GM12878 (cell line): ENCODE measurements around the gene ARIH2.

Source experiments
- CBX5 ChIP-seq: sonication (generic); IDR thresholded peaks from 2 replicates; pipeline ENCODE4 v1.6.1; 2016; ENCODE audit warnings: low read depth, moderate library complexity, mild to moderate bottlenecking, inconsistent platforms
- CREM ChIP-seq: IDR thresholded peaks from 2 replicates; pipeline ENCODE4 v1.6.1; 2014; ENCODE audit warnings: antibody characterized with exemption, low read depth
- CTCF ChIP-seq, 3 experiments: IDR thresholded peaks in 2 of 3; conservative IDR thresholded peaks in 1 of 3; 2 replicates each; pipeline ENCODE4 v1.5.1; 2011; ENCODE audit warnings: low read depth in 3 of 3, low read length in 3 of 3, mild to moderate bottlenecking in 3 of 3, control low read depth in 2 of 3, moderate library complexity in 2 of 3, inconsistent platforms in 1 of 3, mixed read lengths in 1 of 3; ENCODE audit not compliant: control insufficient read depth in 2 of 3, insufficient read depth in 1 of 3; ENCODE audit errors: extremely low read depth in 1 of 3
- EGR1 ChIP-seq, 2 experiments: IDR thresholded peaks; 1 replicate in 1 of 2; 2 replicates in 1 of 2; pipeline ENCODE4 v1.6.1; 2011 to 2012; ENCODE audit warnings: low read depth in 2 of 2, low read length in 2 of 2, borderline replicate concordance in 1 of 2, mild to moderate bottlenecking in 1 of 2, moderate library complexity in 1 of 2
- EP300 ChIP-seq, 2 experiments: fragments of 150-350 bp in 1 of 2; IDR thresholded peaks; 2 replicates each; pipeline ENCODE4 v1.6.1; 2011 to 2012; ENCODE audit warnings: low read depth in 2 of 2, low read length in 2 of 2, borderline replicate concordance in 1 of 2, improper control_type of control experiment in 1 of 2, inconsistent platforms in 1 of 2; ENCODE audit not compliant: control insufficient read depth in 1 of 2
- EZH2 ChIP-seq: IDR thresholded peaks from 2 replicates; pipeline ENCODE4 v1.6.1; 2012; ENCODE audit warnings: low read depth, mild to moderate bottlenecking, control low read depth, inconsistent platforms, low read length, borderline replicate concordance; ENCODE audit not compliant: control insufficient read depth
- KAT2A ChIP-seq: conservative IDR thresholded peaks from 2 replicates; pipeline ENCODE4 v1.6.1; 2011; ENCODE audit warnings: low read depth, low read length; ENCODE audit not compliant: control insufficient read depth
- MYC ChIP-seq: IDR thresholded peaks from 2 replicates; pipeline ENCODE4 v1.6.1; 2011; ENCODE audit warnings: mild to moderate bottlenecking, low read length, moderate library complexity, inconsistent platforms; ENCODE audit not compliant: insufficient read depth, insufficient replicate concordance, insufficient read length, severe bottlenecking
- POLR2A ChIP-seq: IDR thresholded peaks from 2 replicates; pipeline ENCODE4 v1.6.1; 2011; ENCODE audit warnings: low read depth, mild to moderate bottlenecking, low read length
- RAD51 ChIP-seq: fragments of 450-650 bp; IDR thresholded peaks from 2 replicates; pipeline ENCODE4 v1.6.1; 2016; ENCODE audit warnings: moderate library complexity, mild to moderate bottlenecking, inconsistent platforms
- RELA ChIP-seq: fragments of 450-650 bp; IDR thresholded peaks from 2 replicates; pipeline ENCODE4 v1.8.0; 2014; ENCODE audit warnings: borderline replicate concordance; ENCODE audit not compliant: partially characterized antibody
- YY1 ChIP-seq: IDR thresholded peaks from 2 replicates; pipeline ENCODE4 v1.6.1; 2011; ENCODE audit warnings: low read depth, mild to moderate bottlenecking, low read length
- ZNF274 ChIP-seq: IDR thresholded peaks from one replicate; pipeline ENCODE4 v1.8.0; 2011; ENCODE audit not compliant: insufficient read length, insufficient read depth

GRCh38 chr3:48989126-48989795 is 70.6 kb downstream of the ARIH2 start:
- TF ChIP-seq EGR1 (IDR thresholded peaks at IDR 0.05; ENCODE audit: borderline replicate concordance in 1 of 2, low read depth in 2 of 2, low read length in 2 of 2): no peak
- TF ChIP-seq MYC: no peak
- TF ChIP-seq KAT2A: no peak
- TF ChIP-seq CREM: no peak
- TF ChIP-seq RELA: no peak
- no peak for TF ChIP-seq EP300 (IDR thresholded peaks at IDR 0.05; ENCODE audit: borderline replicate concordance in 1 of 2, control insufficient read depth in 1 of 2, low read depth in 2 of 2, low read length in 2 of 2)
- TF ChIP-seq YY1: no peak; the same call in 1 of the 2 replicates
- TF ChIP-seq ZNF274: no peak
- TF ChIP-seq RAD51: no peak
- no peak for TF ChIP-seq CBX5
- no peak for TF ChIP-seq EZH2
- TF ChIP-seq POLR2A: no peak
- no peak for TF ChIP-seq CTCF (IDR thresholded peaks at IDR 0.05 in 2 of 3, conservative IDR thresholded peaks at IDR 0.05 in 1 of 3; ENCODE audit: control insufficient read depth in 2 of 3, extremely low read depth in 1 of 3, insufficient read depth in 1 of 3, low read depth in 3 of 3, low read length in 3 of 3)
